Neural cell (in vitro differentiated cells): ENCODE data around the gene CSN1S1. TPM values are rescaled to one million over a fixed set of nuclear protein-coding genes. Genes with fewer than 3 reads are reported as not detected.

ENCODE experiments used
- H2AFZ ChIP-seq: fragments of 200-600, 300-800 bp; sonication (generic), shearing (Covaris generic); 2 replicates; pipeline ENCODE4 v1.6.0; 2014; ENCODE audit warnings: low read depth, mild to moderate bottlenecking, antibody characterized with exemption, low read length, moderate library complexity
- H3F3A ChIP-seq: fragments of 200-600 bp; shearing (Covaris generic); 2 replicates; pipeline ENCODE4 v1.6.1; 2016; ENCODE audit warnings: mild to moderate bottlenecking, moderate library complexity, mixed read lengths, antibody characterized with exemption, low read length; ENCODE audit not compliant: insufficient read depth, poor library complexity, severe bottlenecking
- H3K27ac ChIP-seq: fragments of 200-600, 300-800 bp; sonication (generic), shearing (Covaris generic); 2 replicates; pipeline ENCODE4 v1.5.1; 2014; ENCODE audit warnings: mild to moderate bottlenecking, low read length, moderate library complexity
- H3K27me3 ChIP-seq: fragments of 300-800, 200-600 bp; sonication (generic), shearing (Covaris generic); 2 replicates; pipeline ENCODE4 v1.6.0; 2014; ENCODE audit warnings: mild to moderate bottlenecking, low read depth, low read length, moderate library complexity; ENCODE audit not compliant: insufficient read depth
- H3K36me3 ChIP-seq: fragments of 300-800, 200-600 bp; sonication (generic), shearing (Covaris generic); 2 replicates; pipeline ENCODE4 v1.5.1; 2014; ENCODE audit warnings: mild to moderate bottlenecking, antibody characterized with exemption, low read length, moderate library complexity; ENCODE audit not compliant: insufficient read depth
- H3K4me2 ChIP-seq: fragments of 300-800, 200-600 bp; sonication (generic), shearing (Covaris generic); 2 replicates; pipeline ENCODE4 v1.6.0; 2014; ENCODE audit warnings: mild to moderate bottlenecking, low read length
- H3K4me3 ChIP-seq: fragments of 300-800, 200-600 bp; sonication (generic), shearing (Covaris generic); 2 replicates; pipeline ENCODE4 v1.5.1; 2014; ENCODE audit warnings: mild to moderate bottlenecking, low read length, moderate library complexity
- H3K79me2 ChIP-seq: fragments of 200-600 bp; shearing (Covaris generic); replicated peaks from 2 replicates; pipeline ENCODE4 v1.6.0; 2014; ENCODE audit warnings: mild to moderate bottlenecking, low read length, moderate library complexity; ENCODE audit not compliant: insufficient read depth
- H3K9ac ChIP-seq: fragments of 300-800, 200-600 bp; sonication (generic), shearing (Covaris generic); 2 replicates; pipeline ENCODE4 v1.6.1; 2016; ENCODE audit warnings: mild to moderate bottlenecking, low read length, mixed read lengths
- H3K9me2 ChIP-seq: fragments of 200-600 bp; shearing (Covaris generic); 2 replicates; pipeline ENCODE4 v1.6.1; 2016; ENCODE audit warnings: mild to moderate bottlenecking, low read length, mixed read lengths; ENCODE audit not compliant: insufficient read depth
- H3K9me3 ChIP-seq: fragments of 200-600, 300-800 bp; sonication (generic), shearing (Covaris generic); 2 replicates; pipeline ENCODE4 v1.6.1; 2016; ENCODE audit warnings: mild to moderate bottlenecking, mixed run types, low read length, moderate library complexity, mixed read lengths
- H4K20me1 ChIP-seq: fragments of 200-600 bp; shearing (Covaris generic); 2 replicates; pipeline ENCODE4 v1.6.1; 2016; ENCODE audit warnings: mild to moderate bottlenecking, mixed run types; ENCODE audit not compliant: insufficient read depth
- EP300 ChIP-seq: fragments of 450-650 bp; conservative IDR thresholded peaks from 2 replicates; pipeline ENCODE4 v1.6.1; 2014; ENCODE audit warnings: antibody characterized with exemption, mild to moderate bottlenecking, moderate library complexity; ENCODE audit not compliant: poor library complexity, severe bottlenecking
- EZH2 ChIP-seq: fragments of 200-600, 300-800 bp; shearing (Covaris generic), sonication (generic); IDR thresholded peaks from 2 replicates; pipeline ENCODE4 v1.6.1; 2014; ENCODE audit warnings: antibody characterized with exemption, low read length, borderline replicate concordance, mild to moderate bottlenecking; ENCODE audit not compliant: insufficient read depth, poor library complexity, severe bottlenecking
- MXI1 ChIP-seq: fragments of 450-650 bp; conservative IDR thresholded peaks from 2 replicates; pipeline ENCODE4 v1.6.1; 2014; ENCODE audit warnings: antibody characterized with exemption, mild to moderate bottlenecking; ENCODE audit not compliant: poor library complexity, severe bottlenecking
- POLR2AphosphoS5 ChIP-seq: IDR thresholded peaks from 2 replicates; pipeline ENCODE4 v1.6.1; 2012
- RAD21 ChIP-seq: fragments of 450-650 bp; conservative IDR thresholded peaks from 2 replicates; pipeline ENCODE4 v1.6.1; 2014; ENCODE audit warnings: antibody characterized with exemption, mild to moderate bottlenecking, moderate library complexity
- SMC3 ChIP-seq: fragments of 450-650 bp; conservative IDR thresholded peaks from 2 replicates; pipeline ENCODE4 v1.6.1; 2014; ENCODE audit warnings: antibody characterized with exemption, mild to moderate bottlenecking, moderate library complexity; ENCODE audit not compliant: poor library complexity
- TAF1 ChIP-seq: IDR thresholded peaks from 2 replicates; pipeline ENCODE4 v1.6.1; 2012; ENCODE audit warnings: low read depth
- polyA plus RNA-seq: library from polyadenylated mRNA; depleted of rRNA; stranded (reverse); fragments of >200 nt; gene quantifications from 2 replicates; pipeline ENCODE4 v1.2.3, GENCODE V29; 2014
- TF ChIP-seq, protein P1 (sequence below): fragments of 450-650 bp; IDR thresholded peaks from 2 replicates; pipeline ENCODE4 v1.5.1; 2014; ENCODE audit warnings: antibody characterized with exemption, mild to moderate bottlenecking, moderate library complexity; ENCODE audit not compliant: poor library complexity, severe bottlenecking
- TF ChIP-seq, protein P2 (sequence below): IDR thresholded peaks from 2 replicates; pipeline ENCODE4 v1.6.1; 2012; ENCODE audit warnings: borderline replicate concordance

CSN1S1 gene
- polyA plus RNA-seq, 1 donor from 2014 or later, result not detected

DNA sequence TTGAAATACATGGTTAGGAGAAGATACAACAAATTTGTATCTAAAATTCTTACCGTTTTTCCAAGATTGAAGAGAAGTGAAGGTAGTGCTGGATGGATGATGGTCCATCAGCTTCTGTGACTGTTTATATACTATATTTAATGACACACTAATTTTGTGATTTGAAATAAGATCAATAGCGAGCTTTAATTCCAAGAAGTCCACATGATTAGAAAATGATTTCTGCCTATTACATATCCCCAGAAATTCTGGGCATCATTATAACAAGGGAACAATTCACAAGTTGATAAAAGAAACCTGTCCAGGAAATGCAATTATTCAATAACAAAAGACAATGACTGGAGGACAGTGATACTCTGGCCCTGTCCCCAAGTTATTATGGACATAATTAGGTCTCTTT is 34.8 kb downstream of the CSN1S1 start, which contains the start of gene CSN2:
Gene CSN2 (minus strand): TSS at position 101 of the 400 bp plus-strand sequence. CDS start 4,733 bp downstream, outside the sequence.
- no peak within 1 kb of the TSS for H3K9ac ChIP-seq
- no peaks in the 10 kb centered on the region for H3F3A ChIP-seq
- H4K20me1 ChIP-seq, result no peaks in the 10 kb centered on the region
- no peaks in the 10 kb centered on the region for H3K36me3 ChIP-seq
- no peaks in the 10 kb centered on the region for H3K9me2 ChIP-seq
- H3K4me2 ChIP-seq, result no peak within 1 kb of the TSS
- TF ChIP-seq, protein P1, sequence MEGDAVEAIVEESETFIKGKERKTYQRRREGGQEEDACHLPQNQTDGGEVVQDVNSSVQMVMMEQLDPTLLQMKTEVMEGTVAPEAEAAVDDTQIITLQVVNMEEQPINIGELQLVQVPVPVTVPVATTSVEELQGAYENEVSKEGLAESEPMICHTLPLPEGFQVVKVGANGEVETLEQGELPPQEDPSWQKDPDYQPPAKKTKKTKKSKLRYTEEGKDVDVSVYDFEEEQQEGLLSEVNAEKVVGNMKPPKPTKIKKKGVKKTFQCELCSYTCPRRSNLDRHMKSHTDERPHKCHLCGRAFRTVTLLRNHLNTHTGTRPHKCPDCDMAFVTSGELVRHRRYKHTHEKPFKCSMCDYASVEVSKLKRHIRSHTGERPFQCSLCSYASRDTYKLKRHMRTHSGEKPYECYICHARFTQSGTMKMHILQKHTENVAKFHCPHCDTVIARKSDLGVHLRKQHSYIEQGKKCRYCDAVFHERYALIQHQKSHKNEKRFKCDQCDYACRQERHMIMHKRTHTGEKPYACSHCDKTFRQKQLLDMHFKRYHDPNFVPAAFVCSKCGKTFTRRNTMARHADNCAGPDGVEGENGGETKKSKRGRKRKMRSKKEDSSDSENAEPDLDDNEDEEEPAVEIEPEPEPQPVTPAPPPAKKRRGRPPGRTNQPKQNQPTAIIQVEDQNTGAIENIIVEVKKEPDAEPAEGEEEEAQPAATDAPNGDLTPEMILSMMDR, result no peak
- TF ChIP-seq, protein P2, sequence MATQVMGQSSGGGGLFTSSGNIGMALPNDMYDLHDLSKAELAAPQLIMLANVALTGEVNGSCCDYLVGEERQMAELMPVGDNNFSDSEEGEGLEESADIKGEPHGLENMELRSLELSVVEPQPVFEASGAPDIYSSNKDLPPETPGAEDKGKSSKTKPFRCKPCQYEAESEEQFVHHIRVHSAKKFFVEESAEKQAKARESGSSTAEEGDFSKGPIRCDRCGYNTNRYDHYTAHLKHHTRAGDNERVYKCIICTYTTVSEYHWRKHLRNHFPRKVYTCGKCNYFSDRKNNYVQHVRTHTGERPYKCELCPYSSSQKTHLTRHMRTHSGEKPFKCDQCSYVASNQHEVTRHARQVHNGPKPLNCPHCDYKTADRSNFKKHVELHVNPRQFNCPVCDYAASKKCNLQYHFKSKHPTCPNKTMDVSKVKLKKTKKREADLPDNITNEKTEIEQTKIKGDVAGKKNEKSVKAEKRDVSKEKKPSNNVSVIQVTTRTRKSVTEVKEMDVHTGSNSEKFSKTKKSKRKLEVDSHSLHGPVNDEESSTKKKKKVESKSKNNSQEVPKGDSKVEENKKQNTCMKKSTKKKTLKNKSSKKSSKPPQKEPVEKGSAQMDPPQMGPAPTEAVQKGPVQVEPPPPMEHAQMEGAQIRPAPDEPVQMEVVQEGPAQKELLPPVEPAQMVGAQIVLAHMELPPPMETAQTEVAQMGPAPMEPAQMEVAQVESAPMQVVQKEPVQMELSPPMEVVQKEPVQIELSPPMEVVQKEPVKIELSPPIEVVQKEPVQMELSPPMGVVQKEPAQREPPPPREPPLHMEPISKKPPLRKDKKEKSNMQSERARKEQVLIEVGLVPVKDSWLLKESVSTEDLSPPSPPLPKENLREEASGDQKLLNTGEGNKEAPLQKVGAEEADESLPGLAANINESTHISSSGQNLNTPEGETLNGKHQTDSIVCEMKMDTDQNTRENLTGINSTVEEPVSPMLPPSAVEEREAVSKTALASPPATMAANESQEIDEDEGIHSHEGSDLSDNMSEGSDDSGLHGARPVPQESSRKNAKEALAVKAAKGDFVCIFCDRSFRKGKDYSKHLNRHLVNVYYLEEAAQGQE, result no peak
- TF ChIP-seq MXI1 (no peak), TAF1 (no peak), POLR2AphosphoS5 (no peak), SMC3 (no peak), RAD21 (no peak), EZH2 (no peak), EP300 (no peak)
- no peak within 1 kb of the TSS for H3K27ac ChIP-seq
- H2AFZ ChIP-seq, result no peak within 1 kb of the TSS
- no peaks in the 10 kb centered on the region for H3K79me2 ChIP-seq
- H3K4me3 ChIP-seq, result no peak within 1 kb of the TSS
- no peaks in the 10 kb centered on the region for H3K9me3 ChIP-seq
- H3K27me3 ChIP-seq, result no peaks in the 10 kb centered on the region

DNA sequence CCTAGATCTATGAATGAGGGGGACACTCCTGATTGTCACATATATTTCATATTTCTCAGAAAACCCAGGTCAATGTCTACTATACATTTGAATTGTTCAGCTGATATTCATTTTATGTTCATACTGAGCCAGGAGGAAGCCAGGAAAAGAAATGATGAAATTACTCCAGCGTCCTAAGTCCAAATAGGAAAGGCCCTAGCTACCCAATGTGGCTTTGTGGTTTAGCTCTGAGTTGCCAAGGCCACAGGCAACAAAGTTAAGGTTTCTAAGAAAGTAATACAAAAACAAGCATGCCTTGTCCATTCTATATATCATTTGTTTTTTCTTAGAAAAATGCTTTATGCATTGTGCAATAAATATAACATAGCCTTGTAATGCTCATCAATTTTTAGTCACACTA is 39.2 kb downstream of the CSN1S1 start:
- H3K27ac ChIP-seq, result no peak overlapping the region
- H3K27me3 ChIP-seq, result no peaks in the 10 kb centered on the region
- no peaks in the 10 kb centered on the region for H3K9me3 ChIP-seq
- TF ChIP-seq, protein P1, result no peak
- TF ChIP-seq EZH2 (no peak), EP300 (no peak), SMC3 (no peak), TAF1 (no peak), POLR2AphosphoS5 (no peak), MXI1 (no peak), RAD21 (no peak)
- TF ChIP-seq, protein P2, result no peak
- no peak overlapping the region for H3K4me2 ChIP-seq
- no peaks in the 10 kb centered on the region for H3K9me2 ChIP-seq
- H2AFZ ChIP-seq, result no peak overlapping the region
- no peak overlapping the region for H3K4me3 ChIP-seq
- H4K20me1 ChIP-seq, result no peaks in the 10 kb centered on the region
- H3F3A ChIP-seq, result no peaks in the 10 kb centered on the region
- no peak overlapping the region for H3K9ac ChIP-seq
- no peaks in the 10 kb centered on the region for H3K79me2 ChIP-seq
- H3K36me3 ChIP-seq, result no peaks in the 10 kb centered on the region
